HepG2 (cell line): ENCODE data around the gene CDHR1. TPM values are rescaled to one million over a fixed set of nuclear protein-coding genes. Genes with fewer than 3 reads are reported as not detected.
A peak's percentile ranks its signal among the peaks of the same experiment; 100 is the strongest.

Experiments
- ATAC-seq: fragments of 200-7000 bp; cut with Tn5 transposase; 3 replicates; pipeline ENCODE4 v1.9.1; 2020; ENCODE audit warnings: mild to moderate bottlenecking, moderate library complexity
- BruUV-seq: library from RNA; stranded (reverse); fragments of 400-500 nt; replicated peaks from 2 replicates; lab custom pipeline; 2021; lab: Mats Ljungman, UMichigan
- CTCF ChIA-PET: fragments of 300-600 bp; formaldehyde crosslinking; extraction: SDS; loops from one replicate; lab custom pipeline; 2021; ENCODE audit warnings: low total read pairs, inconsistent platforms, low intra/inter-chr PET ratio; lab: Yijun Ruan, JAX
- POLR2A ChIA-PET: fragments of 350-600 bp; sonication (Branson Sonifier 250); formaldehyde crosslinking; loops from one replicate; lab custom pipeline; 2020; ENCODE audit warnings: antibody characterized with exemption, inconsistent platforms; lab: Yijun Ruan, JAX
- DNase-seq: peaks from one replicate; pipeline ENCODE4 v3.0.0-alpha.2; 2015; ENCODE audit warnings: low spot score
- FAIRE-seq: peaks from 3 replicates; lab custom pipeline; 2011; peaks lifted over from hg19 to GRCh38; lab: Jason Lieb, UNC
- H2AFZ ChIP-seq: one replicate; pipeline ENCODE4 v1.6.1; 2011; ENCODE audit warnings: low read length, inconsistent platforms
- H3K27ac ChIP-seq: fragments of 300-600 bp; 3 replicates; pipeline ENCODE4 v1.8.0; 2011; ENCODE audit warnings: mixed run types, mild to moderate bottlenecking, mixed read lengths, low read length, inconsistent platforms; ENCODE audit not compliant: insufficient read depth; ENCODE audit errors: extremely low read length
- H3K27me3 ChIP-seq, 2 experiments: fragments of 200-600 bp in 1 of 2; 2 replicates in 1 of 2; 3 replicates in 1 of 2; pipeline versions ENCODE4 v1.6.0 to v1.8.0; 2011; ENCODE audit warnings: low read length in 2 of 2, mild to moderate bottlenecking in 2 of 2, moderate library complexity in 2 of 2, inconsistent platforms in 1 of 2; ENCODE audit not compliant: insufficient read depth in 2 of 2, control insufficient read depth in 1 of 2
- H3K36me3 ChIP-seq, 2 experiments: fragments of 200-600 bp in 1 of 2; replicated peaks in 1 of 2; 2 replicates in 1 of 2; 3 replicates in 1 of 2; pipeline versions ENCODE4 v1.5.1 to v1.8.0; 2011; ENCODE audit warnings: low read length in 2 of 2, inconsistent platforms in 1 of 2; ENCODE audit not compliant: insufficient read depth in 2 of 2, control insufficient read depth in 1 of 2
- H3K4me1 ChIP-seq: 2 replicates; pipeline ENCODE4 v1.5.1; 2012; ENCODE audit warnings: low read length, inconsistent platforms; ENCODE audit not compliant: insufficient read depth
- H3K4me2 ChIP-seq: 2 replicates; pipeline ENCODE4 v1.6.0; 2011; ENCODE audit warnings: low read depth, low read length, inconsistent platforms
- H3K4me3 ChIP-seq, 3 experiments: fragments of 200-600 bp in 1 of 3; sonication (generic), shearing (Covaris generic) in 1 of 3; replicated peaks in 1 of 3; 2 replicates each; pipeline ENCODE4 v1.5.1; 2011 to 2016; ENCODE audit warnings: low read length in 3 of 3, inconsistent platforms in 2 of 3, low read depth in 2 of 3, mild to moderate bottlenecking in 2 of 3, control low read depth in 1 of 3, mixed read lengths in 1 of 3; ENCODE audit not compliant: insufficient read depth in 1 of 3
- H3K79me2 ChIP-seq: one replicate; pipeline ENCODE4 v1.6.1; 2011; ENCODE audit warnings: low read length, inconsistent platforms; ENCODE audit not compliant: insufficient read depth
- H3K9ac ChIP-seq: 2 replicates; pipeline ENCODE4 v1.6.0; 2011; ENCODE audit warnings: mild to moderate bottlenecking, low read depth, low read length, inconsistent platforms; ENCODE audit not compliant: insufficient read depth
- H3K9me3 ChIP-seq: 2 replicates; pipeline ENCODE4 v1.5.1; 2012; ENCODE audit warnings: mild to moderate bottlenecking, low read length
- H4K20me1 ChIP-seq: 2 replicates; pipeline ENCODE4 v1.6.0; 2011; ENCODE audit warnings: inconsistent platforms, mild to moderate bottlenecking, low read length, moderate library complexity; ENCODE audit not compliant: insufficient read depth
- HNF4G ChIP-seq, 2 experiments: sonication (generic) in 1 of 2; formaldehyde crosslinking in 1 of 2; IDR thresholded peaks; 2 replicates each; pipeline versions ENCODE4 v1.4.0 to v1.6.1; 2011 to 2020; ENCODE audit warnings: borderline replicate concordance in 2 of 2, low read depth in 2 of 2, mild to moderate bottlenecking in 2 of 2, low read length in 1 of 2, missing genetic modification reagents in 1 of 2, moderate library complexity in 1 of 2
- LRRFIP1 ChIP-seq: sonication (generic); formaldehyde crosslinking; conservative IDR thresholded peaks from 2 replicates; pipeline ENCODE4 v1.4.0; 2020; ENCODE audit warnings: missing genetic modification reagents
- NKX3-1 ChIP-seq: sonication (generic); formaldehyde crosslinking; IDR thresholded peaks from 2 replicates; pipeline ENCODE4 v1.5.0; 2020; ENCODE audit warnings: missing genetic modification reagents
- TFAP4 ChIP-seq: sonication (generic); IDR thresholded peaks from 2 replicates; pipeline ENCODE4 v1.6.1; 2016; ENCODE audit warnings: low read depth, borderline replicate concordance
- ZNF296 ChIP-seq: sonication (generic); formaldehyde crosslinking; conservative IDR thresholded peaks from 2 replicates; pipeline ENCODE4 v1.5.0; 2020; ENCODE audit warnings: mild to moderate bottlenecking, missing genetic modification reagents
- ZNF331 ChIP-seq: sonication (generic); formaldehyde crosslinking; IDR thresholded peaks from 2 replicates; pipeline ENCODE4 v1.4.0; 2020; ENCODE audit warnings: missing genetic modification reagents
- ZNF598 ChIP-seq: sonication (generic); formaldehyde crosslinking; IDR thresholded peaks from 2 replicates; pipeline ENCODE4 v1.5.1; 2020; ENCODE audit warnings: mild to moderate bottlenecking, missing genetic modification reagents, borderline replicate concordance
- ZNF644 ChIP-seq: IDR thresholded peaks from 2 replicates; pipeline ENCODE4 v1.6.1; 2016; ENCODE audit warnings: low read depth
- ZNF724P ChIP-seq: sonication (generic); formaldehyde crosslinking; IDR thresholded peaks from 2 replicates; pipeline ENCODE4 v1.8.0; 2022; ENCODE audit warnings: missing genetic modification reagents, borderline replicate concordance
- ZNF782 ChIP-seq: sonication (generic); formaldehyde crosslinking; IDR thresholded peaks from 2 replicates; pipeline ENCODE4 v1.4.0; 2020; ENCODE audit warnings: missing genetic modification reagents, mild to moderate bottlenecking, borderline replicate concordance
- ZNF788 ChIP-seq: sonication (generic); formaldehyde crosslinking; IDR thresholded peaks from 2 replicates; pipeline ENCODE4 v1.5.0; 2020; ENCODE audit warnings: mild to moderate bottlenecking, missing genetic modification reagents, borderline replicate concordance
- WGBS: methylation state at CpG from one replicate; pipeline ENCODE4 v1.1.6; 2017; ENCODE audit warnings: low lambda C conversion rate; 5-methylcytosine and 5-hydroxymethylcytosine counted together
- in situ Hi-C: cut with HindIII; loops from 2 replicates; pipeline ENCODE4 v1.10.0; 2017; ENCODE audit warnings: low pct_unique_long_range_greater_than_20kb; ENCODE audit not compliant: extremely low pct_ligation_motif_present
- intact Hi-C: fragments of 100-400 bp; cut with micrococcal nuclease; formaldehyde crosslinking; loops from one replicate; pipeline ENCODE4 v1.10.0; 2022; ENCODE audit not compliant: unreplicated experiment
- polyA plus RNA-seq, 8 experiments: library from polyadenylated mRNA; depleted of rRNA in 3 of 8; stranded (reverse) in 7 of 8; unstranded in 1 of 8; fragments of >200 nt; fragmentation: Illumina TruSeq in 4 of 8; extraction: Trizol in 4 of 8; gene quantifications; 2 replicates each; pipeline versions ENCODE4 v1.2.1 to v1.2.3, GENCODE V29; 2011 to 2016; ENCODE audit warnings: low read depth in 4 of 8, missing spikeins in 1 of 8, mixed read lengths in 1 of 8; ENCODE audit not compliant: insufficient read depth in 1 of 8
- total RNA-seq, 5 experiments: library from RNA; depleted of rRNA; stranded (reverse); fragments of >200 nt; fragmentation: Illumina TruSeq; extraction: Trizol; gene quantifications; 2 replicates each; pipeline ENCODE4 v1.2.3, GENCODE V29; 2016; ENCODE audit warnings: low read depth in 1 of 5
- TF ChIP-seq, protein P1 (sequence below): sonication (generic); formaldehyde crosslinking; IDR thresholded peaks from 2 replicates; pipeline ENCODE4 v1.5.1; 2020; ENCODE audit warnings: mild to moderate bottlenecking, missing genetic modification reagents, borderline replicate concordance

The CDHR1 gene
- total and polyA plus RNA-seq, 2 of the 13 experiments (the other 11 are each of a cell fraction or from before 2014, with no cell fraction given): 0.04 to 0.09 TPM

DNA sequence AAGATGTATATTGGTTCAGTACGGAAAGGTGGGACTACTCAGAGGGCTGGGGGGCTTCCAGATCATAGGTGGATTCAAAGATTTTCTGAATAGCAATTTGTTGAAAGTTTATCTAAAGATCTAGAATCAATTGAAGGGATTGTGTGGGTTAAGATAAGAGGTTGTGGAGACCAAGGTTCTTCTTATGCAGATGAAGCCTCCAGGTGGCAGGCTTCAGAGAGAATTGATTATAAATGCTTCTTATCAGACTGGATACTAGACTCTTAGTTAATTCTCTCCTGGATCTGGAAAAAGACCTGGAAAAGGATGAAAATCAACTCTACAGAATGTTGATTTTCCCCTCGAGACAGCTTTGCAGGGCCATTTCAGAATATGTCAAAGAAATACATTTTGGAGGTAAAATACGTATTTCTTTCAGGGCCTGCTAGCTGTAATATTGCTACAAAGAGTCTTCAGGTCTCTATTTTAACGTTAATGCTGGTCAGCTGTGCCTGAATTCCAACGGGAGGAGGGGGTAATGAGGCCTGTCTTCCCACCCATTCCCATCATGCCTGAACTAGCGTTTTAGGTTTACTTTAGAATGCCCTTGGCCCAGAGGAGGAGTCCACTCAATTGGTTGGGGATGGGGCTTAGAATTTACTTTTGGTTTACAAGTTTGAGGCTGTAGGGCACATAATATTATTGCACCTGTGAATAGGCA, 33.5 kb upstream of the CDHR1 start:
- 9% methylated on average over 6 of the region's 6 CpGs for WGBS
- H3K27me3 ChIP-seq: peaks cover 1 to 13% of the 10 kb centered on the region in 2 experiments; a peak in 3 of 5 replicates
- H3K27ac ChIP-seq: no peak overlapping the region
- in situ Hi-C loops: no loop called here
- ChIA-PET CTCF (no interaction called here), POLR2A (no interaction called here)
- H3K4me1 ChIP-seq: 0 out of 2 replicates have a peak, but pooled peaks cover 10% of the 10 kb centered on the region
- H2AFZ ChIP-seq: no peak overlapping the region
- DNase-seq (no peak), ATAC-seq (no peak), FAIRE-seq (no peak)
- H3K36me3 ChIP-seq: no peaks in the 10 kb centered on the region
- no peaks in the 10 kb centered on the region for H4K20me1 ChIP-seq
- H3K4me2 ChIP-seq: no peak overlapping the region
- H3K9me3 ChIP-seq: no peaks in the 10 kb centered on the region
- TF ChIP-seq TFAP4 (peak; percentile 26; the same call in 1 of the 2 replicates), ZNF331 (no peak)
- no peak overlapping the region for H3K9ac ChIP-seq
- H3K79me2 ChIP-seq: no peaks in the 10 kb centered on the region
- no peak overlapping the region for H3K4me3 ChIP-seq
- intact Hi-C loops: no loop called here
- BruUV-seq: no TSS peak

DNA sequence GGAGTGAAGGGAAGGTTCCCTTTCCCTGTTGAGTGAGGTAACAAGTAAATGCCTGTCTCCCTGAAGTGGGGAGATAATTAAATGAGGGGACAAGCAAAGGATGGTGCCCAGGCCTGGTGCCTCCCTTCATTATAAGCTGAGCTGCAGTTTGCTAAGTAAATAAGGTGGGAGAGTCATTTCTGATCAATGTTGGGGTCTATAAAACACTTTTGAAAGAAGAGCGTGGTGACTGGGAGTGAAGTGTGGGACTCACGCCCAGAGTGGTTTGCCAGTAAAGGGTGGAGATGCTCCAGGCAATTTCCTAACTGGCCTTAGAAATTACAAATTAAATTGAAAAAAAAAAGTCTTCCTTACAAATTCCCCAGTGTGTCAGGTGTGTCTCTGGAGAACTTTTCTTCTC, 30.3 kb upstream of the CDHR1 start:
- 0 out of 2 replicates have a peak, but pooled peaks cover 10% of the 10 kb centered on the region for H3K4me1 ChIP-seq
- ATAC-seq: no peak
- H3K9me3 ChIP-seq: no peaks in the 10 kb centered on the region
- CTCF ChIA-PET: no interaction called here
- H3K27me3 ChIP-seq: peaks cover 1 to 13% of the 10 kb centered on the region in 2 experiments; a peak in 3 of 5 replicates
- no peak for FAIRE-seq
- H3K9ac ChIP-seq: no peak overlapping the region
- no peak overlapping the region for H2AFZ ChIP-seq
- no peaks in the 10 kb centered on the region for H4K20me1 ChIP-seq
- POLR2A ChIA-PET: no interaction called here
- no peaks in the 10 kb centered on the region for H3K36me3 ChIP-seq
- no peak overlapping the region for H3K27ac ChIP-seq
- BruUV-seq: no TSS peak
- H3K4me2 ChIP-seq: no peak overlapping the region
- H3K4me3 ChIP-seq: no peak overlapping the region
- intact Hi-C loops: no loop called here
- no peak for DNase-seq
- WGBS: 15% methylated on average over 2 of the region's 2 CpGs
- TF ChIP-seq ZNF598 (CRISPR knock-in tag) (no peak), ZNF644 (CRISPR knock-in tag) (no peak), ZNF788 (CRISPR knock-in tag) (no peak), NKX3-1 (CRISPR knock-in tag) (no peak), ZNF782 (CRISPR knock-in tag) (no peak), HNF4G (IDR thresholded peaks at IDR 0.05; ENCODE audit: borderline replicate concordance, low read depth, low read length) (no peak), HNF4G (CRISPR knock-in tag; IDR thresholded peaks at IDR 0.05; ENCODE audit: borderline replicate concordance, low read depth) (no peak), ZNF724P (CRISPR knock-in tag) (no peak), LRRFIP1 (no peak), ZNF296 (no peak)
- TF ChIP-seq, protein P1, sequence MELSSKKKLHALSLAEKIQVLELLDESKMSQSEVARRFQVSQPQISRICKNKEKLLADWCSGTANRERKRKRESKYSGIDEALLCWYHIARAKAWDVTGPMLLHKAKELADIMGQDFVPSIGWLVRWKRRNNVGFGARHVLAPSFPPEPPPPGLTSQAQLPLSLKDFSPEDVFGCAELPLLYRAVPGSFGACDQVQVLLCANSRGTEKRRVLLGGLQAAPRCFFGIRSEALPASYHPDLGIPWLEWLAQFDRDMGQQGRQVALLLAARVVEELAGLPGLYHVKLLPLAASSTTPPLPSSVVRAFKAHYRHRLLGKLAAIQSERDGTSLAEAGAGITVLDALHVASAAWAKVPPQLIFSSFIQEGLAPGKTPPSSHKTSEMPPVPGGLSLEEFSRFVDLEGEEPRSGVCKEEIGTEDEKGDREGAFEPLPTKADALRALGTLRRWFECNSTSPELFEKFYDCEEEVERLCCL (CRISPR knock-in tag): no peak
- H3K79me2 ChIP-seq: no peaks in the 10 kb centered on the region
- in situ Hi-C loops: no loop called here
